ENCODE results near the gene LSR.

- TF ChIP-seq CTCF (IDR thresholded peaks at IDR 0.05), result no peak
- TF ChIP-seq EZH2 (IDR thresholded peaks at IDR 0.05; ENCODE audit: borderline replicate concordance, insufficient read depth, low read depth, low read length, poor library complexity, severe bottlenecking), result no peak
Observed at GRCh38 chr19:35226748-35227147, 22.1 kb upstream of the LSR start.
